Measurements from ENCODE around the gene MBOAT1. TPM values are rescaled to one million over a fixed set of nuclear protein-coding genes. Genes with fewer than 3 reads are reported as not detected.
"Not testable (repeated sequence)": the region's sequence is repeated elsewhere in the genome, so short reads cannot be mapped to it uniquely, and the experiment has no call there.

The MBOAT1 gene
- total RNA-seq, 1 donor from 2014 or later, result 0.72 TPM

- DNase-seq (ENCODE audit: low spot score), result no peak
Measured at GRCh38 chr6:20172842-20173456, 39.3 kb downstream of the MBOAT1 start.

DNA sequence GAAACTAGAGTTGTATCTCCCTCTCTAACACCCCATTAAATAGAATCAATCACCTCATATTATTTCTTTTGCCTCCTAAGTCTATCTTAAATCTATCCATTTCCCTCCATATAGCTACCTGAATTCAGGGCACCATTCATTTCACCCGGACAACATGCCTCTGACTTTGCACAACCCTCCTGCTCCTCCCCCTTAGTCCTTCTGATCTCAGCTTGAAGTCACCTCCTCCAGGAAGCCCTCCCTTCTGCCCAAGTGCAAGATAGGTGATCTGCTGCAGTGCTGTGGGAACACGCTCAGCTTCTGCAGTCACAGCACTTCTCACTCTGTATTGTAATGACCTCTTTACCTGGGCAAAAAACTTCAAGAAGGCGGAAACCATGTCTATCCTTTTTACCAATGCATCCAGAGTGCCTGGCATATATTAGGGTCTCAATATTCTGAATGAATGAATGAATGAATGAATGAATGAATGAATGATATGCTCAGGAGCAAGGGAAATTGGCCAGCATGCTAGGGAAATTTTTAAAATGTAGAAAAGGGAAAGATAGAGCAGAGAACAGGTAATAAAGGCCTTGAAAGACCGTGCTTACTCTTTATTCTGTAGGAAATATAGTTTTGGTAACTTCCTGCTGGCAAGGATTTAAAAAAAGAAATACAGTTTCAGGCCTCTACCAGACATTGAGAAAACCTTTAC lies 41.7 kb downstream of the MBOAT1 start:
- no peak for DNase-seq (ENCODE audit: low spot score)

DNA sequence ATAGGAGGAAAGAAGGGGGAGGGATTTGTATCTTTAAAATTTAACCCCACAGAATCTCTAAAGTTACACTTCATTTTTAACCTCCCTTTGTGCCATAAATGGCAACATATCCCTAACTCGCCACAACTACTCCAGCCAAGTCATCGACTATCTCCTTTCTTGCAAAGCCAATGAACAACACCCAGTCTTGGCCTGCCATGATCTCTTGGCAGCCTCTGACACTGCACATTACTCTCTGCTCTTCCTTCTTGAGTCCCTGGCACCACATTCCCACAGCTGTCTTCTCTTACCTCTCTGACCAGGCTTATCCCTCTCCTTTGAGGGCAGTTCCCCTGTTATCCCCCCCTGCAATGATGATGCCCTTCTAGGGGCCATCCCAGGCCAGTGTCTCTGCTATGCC lies 42.5 kb downstream of the MBOAT1 start:
- no peak for DNase-seq (ENCODE audit: low spot score)

- no peak for DNase-seq (ENCODE audit: low spot score)
Measured at GRCh38 chr6:20169119-20169557, 43.1 kb downstream of the MBOAT1 start.

DNA sequence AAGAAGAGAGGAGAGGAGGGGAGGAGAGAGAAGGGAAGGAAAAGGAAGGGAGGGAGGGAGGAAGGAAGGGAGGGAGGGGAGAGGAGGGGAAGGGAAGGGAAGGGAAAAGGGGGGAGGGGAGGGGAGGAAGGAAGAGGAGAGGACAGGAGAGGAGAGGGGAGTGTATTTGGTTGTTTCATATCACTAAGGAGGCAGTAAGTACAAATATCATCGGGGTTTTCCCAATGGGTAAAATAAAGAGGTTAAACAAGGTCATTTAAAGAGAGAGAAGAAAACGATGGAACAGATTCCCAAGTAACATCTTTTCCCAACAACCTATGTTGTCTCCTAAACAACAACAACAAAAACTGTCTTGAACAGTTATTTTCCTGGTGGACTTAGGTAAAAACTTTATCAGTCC lies 43.6 kb downstream of the MBOAT1 start:
- DNase-seq (ENCODE audit: low spot score), result no peak

- DNase-seq (ENCODE audit: low spot score), result no peak
Measured at GRCh38 chr6:20167601-20168000, 44.7 kb downstream of the MBOAT1 start.

DNA sequence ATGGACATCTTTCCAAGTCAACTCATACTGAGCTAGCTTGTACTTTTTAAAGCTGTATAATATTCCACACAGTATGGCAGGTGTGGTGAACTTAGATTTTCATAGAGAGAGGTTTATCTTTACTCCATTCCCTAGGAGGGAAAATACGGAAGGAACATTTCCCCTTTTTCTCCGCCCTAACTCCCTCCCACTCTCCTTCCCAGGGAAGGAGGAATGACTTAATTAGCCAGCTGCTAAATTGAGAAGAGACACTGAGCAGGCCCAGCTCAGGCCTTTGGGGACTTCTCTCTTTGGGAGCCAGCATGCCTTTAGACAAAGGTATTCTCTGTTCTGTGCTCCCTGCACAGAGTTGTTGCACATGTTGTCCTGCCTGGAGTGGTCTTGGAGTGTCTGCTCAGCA lies 46.1 kb downstream of the MBOAT1 start:
- DNase-seq (ENCODE audit: low spot score), result no peak

DNA sequence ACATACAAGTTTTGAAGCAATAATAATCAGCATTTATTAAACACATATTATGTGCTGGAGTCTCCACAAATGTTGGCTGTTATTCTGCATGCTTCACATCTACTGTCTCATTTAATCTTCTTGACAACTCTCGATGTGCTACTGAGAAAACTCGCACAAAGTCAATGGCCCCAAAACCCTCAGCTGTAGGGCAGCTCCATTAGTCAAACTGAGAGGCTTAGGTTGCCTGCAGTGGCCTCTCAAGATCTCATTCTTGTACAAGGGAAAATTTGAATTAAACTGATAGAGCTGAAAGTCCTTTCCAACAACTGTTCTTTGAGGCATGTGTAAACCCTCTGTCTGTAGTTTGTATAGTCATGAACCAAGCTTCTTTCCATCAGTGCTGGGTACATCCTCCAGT lies 49.8 kb downstream of the MBOAT1 start:
- DNase-seq (ENCODE audit: low spot score), result no peak

DNA sequence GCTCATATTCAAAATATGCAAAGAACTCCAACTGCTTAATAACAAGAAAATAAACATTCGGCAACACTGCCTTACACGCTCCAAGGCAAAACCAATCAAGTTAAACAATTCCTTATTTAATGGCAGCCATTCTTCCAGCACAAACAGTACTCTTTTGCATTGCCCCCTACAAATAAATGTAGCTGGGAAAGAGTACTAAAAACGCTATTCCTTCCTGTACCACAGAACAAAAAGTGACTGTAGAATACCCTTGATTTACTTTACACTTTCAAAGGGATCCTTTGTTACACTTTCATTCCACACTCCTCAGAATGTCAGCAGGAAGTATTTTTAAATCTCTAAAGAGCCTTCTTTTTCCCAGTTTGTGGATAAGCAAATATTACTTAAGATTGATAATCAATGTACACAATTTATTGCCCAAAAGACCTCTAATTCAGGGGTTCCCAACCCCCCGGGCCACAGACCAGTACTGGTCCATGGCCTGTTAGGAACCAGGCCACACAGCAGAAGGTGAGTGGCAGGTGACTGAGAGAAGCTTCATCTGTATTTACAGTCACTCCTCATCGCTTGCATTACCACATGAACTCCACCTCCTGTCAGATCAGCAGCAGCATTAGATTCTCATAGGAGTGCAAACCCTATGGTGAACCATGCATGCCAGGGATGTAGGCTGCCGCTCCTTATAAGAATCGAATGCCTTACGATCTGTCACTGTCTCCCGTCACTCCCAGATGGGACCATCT lies 51.6 kb downstream of the MBOAT1 start:
- no peak for DNase-seq (ENCODE audit: low spot score)

DNA sequence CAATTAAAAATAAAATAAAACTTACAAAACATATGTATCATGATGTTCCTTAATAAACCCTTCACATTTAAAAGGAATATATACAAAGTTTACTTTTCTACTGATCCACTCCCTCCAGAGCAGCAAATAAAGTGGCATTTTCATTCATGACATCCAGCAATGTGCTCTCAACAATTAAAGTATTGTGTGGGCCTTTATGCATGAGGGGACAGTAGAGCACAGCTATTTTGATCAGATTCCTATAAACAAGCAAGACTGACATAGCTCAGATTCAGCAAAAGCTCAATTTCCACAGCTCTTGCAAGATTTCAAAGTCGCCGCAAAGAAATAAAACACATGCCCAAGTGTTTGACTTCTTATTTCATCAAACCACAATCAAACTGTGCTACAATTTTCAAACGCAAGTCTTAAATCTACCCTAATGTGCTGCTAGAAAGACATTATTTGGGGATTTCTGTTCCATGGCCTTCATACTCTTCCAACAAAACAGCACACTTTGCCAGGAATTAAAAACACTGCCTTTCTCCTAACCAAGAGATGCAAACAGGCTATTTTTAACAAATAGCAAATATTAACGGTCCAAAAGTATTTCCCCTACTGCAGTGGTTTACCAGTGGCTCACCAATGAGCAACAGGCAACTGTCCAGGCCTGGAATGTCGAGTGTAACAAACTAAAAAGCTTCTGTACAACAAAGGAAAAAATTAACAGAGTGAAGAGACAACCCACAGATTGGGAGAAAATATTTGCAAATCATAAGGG lies 52.3 kb downstream of the MBOAT1 start:
- no peak for DNase-seq (ENCODE audit: low spot score)

- DNase-seq (ENCODE audit: low spot score), result no peak
Measured at GRCh38 chr6:20159098-20159497, 53.2 kb downstream of the MBOAT1 start.

- no peak for DNase-seq (ENCODE audit: low spot score)
Measured at GRCh38 chr6:20158676-20159075, 53.6 kb downstream of the MBOAT1 start.

DNA sequence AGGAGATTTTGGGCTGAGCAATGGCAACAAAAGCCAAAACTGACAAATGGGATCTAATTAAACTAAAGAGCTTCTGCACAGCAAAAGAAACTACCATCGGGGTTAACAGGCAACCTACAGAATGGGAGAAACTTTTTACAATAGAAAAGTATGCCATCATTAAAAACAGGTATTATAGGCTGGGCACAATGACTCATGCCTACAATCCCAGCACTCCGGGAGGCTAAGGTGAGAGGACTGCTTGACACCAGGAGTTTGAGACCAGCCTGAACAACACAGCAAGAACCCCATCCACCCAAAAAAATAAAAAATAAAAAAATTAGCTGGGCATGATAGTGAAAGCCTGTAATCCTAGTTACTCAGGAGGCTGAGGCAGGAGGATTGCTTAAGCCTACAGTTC lies 55.4 kb downstream of the MBOAT1 start:
- DNase-seq (ENCODE audit: low spot score), result no peak

- DNase-seq (ENCODE audit: low spot score), result no peak
Measured at GRCh38 chr6:20154753-20155152, 57.5 kb downstream of the MBOAT1 start.

- no peak for DNase-seq (ENCODE audit: low spot score)
Measured at GRCh38 chr6:20153194-20153593, 59.1 kb downstream of the MBOAT1 start.

DNA sequence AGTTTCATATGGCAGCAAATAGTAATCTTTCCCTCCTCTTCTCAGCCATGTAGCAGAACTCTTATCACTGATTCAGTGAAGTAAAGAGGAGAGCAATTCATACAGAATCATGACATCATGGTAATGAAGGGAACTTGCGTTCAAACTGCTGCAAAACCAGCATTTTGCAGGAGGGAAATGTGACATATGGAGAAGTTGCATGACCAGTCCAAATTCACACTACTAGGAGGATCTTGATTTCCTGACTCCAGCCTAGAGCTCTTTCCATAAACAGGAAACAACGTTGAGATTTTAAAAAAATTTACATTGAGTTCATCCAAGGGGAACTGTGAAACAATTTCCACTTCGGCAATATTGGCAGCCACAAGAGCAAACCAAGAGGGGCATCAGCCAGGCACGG lies 63.8 kb downstream of the MBOAT1 start:
- no peak for DNase-seq (ENCODE audit: low spot score)

GRCh38 chr6:20147469-20147868 lies 64.8 kb downstream of the MBOAT1 start:
- DNase-seq (ENCODE audit: low spot score), result no peak

- DNase-seq (ENCODE audit: low spot score), result not testable (repeated sequence)
Measured at GRCh38 chr6:20146831-20147230, 65.4 kb downstream of the MBOAT1 start.

DNA sequence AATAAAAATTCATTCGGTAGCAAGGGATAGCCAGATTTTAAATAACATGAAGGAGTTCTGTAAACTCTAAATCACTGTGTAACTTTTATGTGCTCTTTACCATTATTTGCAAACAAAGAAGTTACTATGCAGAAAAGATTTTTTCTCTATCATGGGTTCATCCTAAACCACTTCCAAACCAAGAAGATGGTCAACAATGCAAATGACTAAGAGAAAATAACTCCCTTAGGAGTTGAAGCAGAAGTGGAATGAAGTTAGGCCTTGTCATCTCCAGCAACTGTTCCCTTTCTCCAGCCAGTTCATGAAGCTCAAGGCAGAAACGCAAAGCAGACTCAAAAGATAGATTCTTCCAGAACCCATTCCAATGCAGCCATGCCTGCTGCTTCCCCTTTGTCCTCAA lies 66.0 kb downstream of the MBOAT1 start:
- DNase-seq (ENCODE audit: low spot score), result no peak

GRCh38 chr6:20142866-20143265 lies 69.4 kb downstream of the MBOAT1 start:
- no peak for DNase-seq (ENCODE audit: low spot score)

- no peak for DNase-seq (ENCODE audit: low spot score)
Measured at GRCh38 chr6:20141931-20142330, 70.3 kb downstream of the MBOAT1 start.

All from umbilical cord (tissue), 2 donors.